Thoracic aorta (tissue), 2 donors: ENCODE results near the gene CARHSP1. TPM values are rescaled to one million over a fixed set of nuclear protein-coding genes. Genes with fewer than 3 reads are reported as not detected.

Experiments used
- ATAC-seq: fragments of 150-250 bp; one replicate; pipeline ENCODE4 v1.8.0; 2017; ENCODE audit warnings: low read depth; ENCODE audit not compliant: insufficient number of reproducible peaks, low FRiP score
- DNase-seq: peaks from one replicate; pipeline ENCODE4 v3.0.0-alpha.2; 2020; ENCODE audit warnings: low spot score
- H3K27ac ChIP-seq, 2 donors: fragments of 200-600 bp; sonication (generic); 1 replicate in 1 of 2; 2 replicates in 1 of 2; pipeline ENCODE4 v1.5.1; 2016; ENCODE audit warnings: mild to moderate bottlenecking in 2 of 2, moderate library complexity in 2 of 2
- H3K27me3 ChIP-seq: fragments of 200-600 bp; sonication (generic); replicated peaks from 2 replicates; pipeline ENCODE4 v1.6.0; 2016; ENCODE audit warnings: mild to moderate bottlenecking; ENCODE audit not compliant: insufficient read depth
- H3K36me3 ChIP-seq: fragments of 200-600 bp; sonication (generic); one replicate; pipeline ENCODE4 v1.5.1; 2016
- H3K4me1 ChIP-seq, 2 donors: fragments of 200-600 bp; sonication (generic); 1 replicate in 1 of 2; 2 replicates in 1 of 2; pipeline versions ENCODE4 v1.5.1 to v1.6.0; 2016; ENCODE audit warnings: low read depth in 2 of 2, mild to moderate bottlenecking in 1 of 2; ENCODE audit not compliant: control insufficient read depth in 1 of 2
- H3K4me3 ChIP-seq: fragments of 200-600 bp; sonication (generic); 2 replicates; pipeline ENCODE4 v1.5.1; 2016; ENCODE audit warnings: mild to moderate bottlenecking
- H3K9me3 ChIP-seq: fragments of 200-600 bp; sonication (generic); 2 replicates; pipeline ENCODE4 v1.5.1; 2016
- total RNA-seq, 2 donors: library from RNA; depleted of rRNA; stranded (reverse); fragments of >200 nt; gene quantifications; one replicate each; pipeline versions ENCODE4 v1.1.0 to v1.2.3, GENCODE V29; 2016
- TF ChIP-seq, protein P1 (sequence below): fragments of 200-600 bp; sonication (generic); IDR thresholded peaks from one replicate; pipeline ENCODE4 v1.5.1; 2019; ENCODE audit warnings: antibody characterized with exemption

The CARHSP1 gene
- total RNA-seq, 2 donors from 2014 or later: 62.7 to 100 TPM

DNA sequence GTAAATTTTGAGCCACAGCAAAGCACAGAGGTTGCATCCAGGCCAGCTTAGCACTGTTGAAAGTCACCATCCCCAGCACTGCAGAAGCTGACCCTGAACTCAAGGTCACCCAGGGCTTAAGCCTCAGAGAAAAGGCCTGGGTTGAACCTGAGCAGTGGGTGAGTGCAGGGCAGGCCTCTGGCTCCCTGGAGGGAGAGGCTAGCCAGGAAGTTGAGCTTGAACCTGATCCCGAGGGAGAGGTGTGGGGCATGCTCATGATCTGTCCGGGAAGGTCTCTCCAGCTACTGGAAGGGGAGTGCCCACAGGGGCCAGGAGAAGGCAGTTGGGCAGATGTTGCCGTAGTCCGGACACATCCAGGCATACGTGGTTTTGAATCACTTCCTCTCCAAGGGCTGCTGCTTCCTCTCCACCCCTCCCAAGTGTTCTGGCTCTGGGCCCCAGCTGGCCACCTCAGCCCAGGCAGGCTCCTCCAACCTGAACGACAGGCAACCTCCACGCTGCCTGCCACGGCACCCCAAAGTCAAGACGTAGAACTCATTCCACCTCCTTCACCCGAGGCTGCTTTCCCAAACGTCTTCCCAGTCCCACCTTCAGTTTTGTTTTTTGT, 18.4 kb downstream of the CARHSP1 start:
- DNase-seq: no peak
- no peaks in the 10 kb centered on the region for H3K27me3 ChIP-seq
- H3K36me3 ChIP-seq: peaks cover 33% of the 10 kb centered on the region
- peak overlapping the region in 1 of 2 donors; percentile 8 for H3K27ac ChIP-seq
- H3K9me3 ChIP-seq: no peaks in the 10 kb centered on the region
- no peak overlapping the region for H3K4me3 ChIP-seq
- H3K4me1 ChIP-seq: peaks cover 0 to 7% of the 10 kb centered on the region in 2 donors
- TF ChIP-seq, protein P1, sequence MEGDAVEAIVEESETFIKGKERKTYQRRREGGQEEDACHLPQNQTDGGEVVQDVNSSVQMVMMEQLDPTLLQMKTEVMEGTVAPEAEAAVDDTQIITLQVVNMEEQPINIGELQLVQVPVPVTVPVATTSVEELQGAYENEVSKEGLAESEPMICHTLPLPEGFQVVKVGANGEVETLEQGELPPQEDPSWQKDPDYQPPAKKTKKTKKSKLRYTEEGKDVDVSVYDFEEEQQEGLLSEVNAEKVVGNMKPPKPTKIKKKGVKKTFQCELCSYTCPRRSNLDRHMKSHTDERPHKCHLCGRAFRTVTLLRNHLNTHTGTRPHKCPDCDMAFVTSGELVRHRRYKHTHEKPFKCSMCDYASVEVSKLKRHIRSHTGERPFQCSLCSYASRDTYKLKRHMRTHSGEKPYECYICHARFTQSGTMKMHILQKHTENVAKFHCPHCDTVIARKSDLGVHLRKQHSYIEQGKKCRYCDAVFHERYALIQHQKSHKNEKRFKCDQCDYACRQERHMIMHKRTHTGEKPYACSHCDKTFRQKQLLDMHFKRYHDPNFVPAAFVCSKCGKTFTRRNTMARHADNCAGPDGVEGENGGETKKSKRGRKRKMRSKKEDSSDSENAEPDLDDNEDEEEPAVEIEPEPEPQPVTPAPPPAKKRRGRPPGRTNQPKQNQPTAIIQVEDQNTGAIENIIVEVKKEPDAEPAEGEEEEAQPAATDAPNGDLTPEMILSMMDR: no peak
- ATAC-seq: peak; percentile 44

DNA sequence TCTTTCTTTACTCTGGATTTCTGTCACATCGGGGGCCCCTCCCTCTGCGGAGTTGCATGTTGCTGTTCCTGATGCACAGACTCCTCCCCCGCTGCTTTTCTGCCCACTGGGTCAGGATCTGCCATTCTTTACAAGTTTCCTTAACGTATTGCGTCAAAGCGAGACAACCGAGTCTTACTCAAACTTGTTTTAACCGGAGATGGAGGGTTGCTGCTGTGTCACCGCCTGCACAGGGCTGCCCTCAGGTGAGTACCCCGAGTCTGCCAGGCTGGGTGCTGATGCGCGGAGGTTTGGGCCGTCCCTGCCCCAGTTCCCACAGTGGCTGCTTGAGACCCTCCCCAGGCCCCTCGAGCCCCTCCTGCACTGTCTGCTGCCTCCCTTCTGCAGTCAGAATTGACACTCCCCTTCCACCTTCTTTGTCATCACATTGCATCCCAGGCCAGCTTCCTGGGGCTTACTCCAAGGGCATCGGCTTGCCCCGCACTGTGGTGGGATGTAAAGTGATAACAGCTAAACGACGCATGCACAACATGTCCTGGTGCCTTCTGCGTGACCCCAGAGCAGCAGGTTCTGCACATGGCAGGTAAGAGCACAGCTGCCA, 19.3 kb downstream of the CARHSP1 start:
- no peaks in the 10 kb centered on the region for H3K9me3 ChIP-seq
- H3K36me3 ChIP-seq: peaks cover 27% of the 10 kb centered on the region
- ATAC-seq (no peak), DNase-seq (no peak)
- peaks cover 0 to 7% of the 10 kb centered on the region in 2 donors for H3K4me1 ChIP-seq
- TF ChIP-seq, protein P1: no peak
- H3K4me3 ChIP-seq: no peak overlapping the region
- H3K27ac ChIP-seq: peak overlapping the region in 1 of 2 donors; percentile 8
- no peaks in the 10 kb centered on the region for H3K27me3 ChIP-seq

DNA sequence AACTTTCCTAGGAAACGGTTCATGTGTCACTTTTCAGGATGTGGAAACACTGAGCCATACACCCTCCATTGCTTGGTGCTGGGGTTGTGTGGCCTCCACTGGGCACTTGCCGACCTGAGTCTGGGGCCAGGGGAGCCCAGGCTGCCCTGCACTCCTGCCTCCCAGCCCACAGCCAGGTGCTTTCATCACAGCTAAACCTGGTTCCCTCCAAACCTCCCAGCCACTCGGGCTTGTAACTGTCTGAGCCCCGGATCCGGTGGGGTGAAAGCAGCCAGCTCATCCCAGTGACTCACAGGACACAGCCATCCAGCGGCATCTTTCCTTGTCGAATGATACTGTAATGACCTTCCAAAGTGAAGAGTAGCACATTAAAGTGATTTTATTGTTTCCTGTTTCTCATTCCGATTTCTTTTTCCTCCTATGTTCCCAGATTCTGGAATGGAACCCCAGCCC, 19.8 kb downstream of the CARHSP1 start:
- H3K27me3 ChIP-seq: no peaks in the 10 kb centered on the region
- DNase-seq (no peak), ATAC-seq (no peak)
- TF ChIP-seq, protein P1: no peak
- H3K9me3 ChIP-seq: no peaks in the 10 kb centered on the region
- H3K4me3 ChIP-seq: no peak overlapping the region
- H3K27ac ChIP-seq: no peak overlapping the region
- H3K4me1 ChIP-seq: peaks cover 0 to 7% of the 10 kb centered on the region in 2 donors
- peaks cover 23% of the 10 kb centered on the region for H3K36me3 ChIP-seq

DNA sequence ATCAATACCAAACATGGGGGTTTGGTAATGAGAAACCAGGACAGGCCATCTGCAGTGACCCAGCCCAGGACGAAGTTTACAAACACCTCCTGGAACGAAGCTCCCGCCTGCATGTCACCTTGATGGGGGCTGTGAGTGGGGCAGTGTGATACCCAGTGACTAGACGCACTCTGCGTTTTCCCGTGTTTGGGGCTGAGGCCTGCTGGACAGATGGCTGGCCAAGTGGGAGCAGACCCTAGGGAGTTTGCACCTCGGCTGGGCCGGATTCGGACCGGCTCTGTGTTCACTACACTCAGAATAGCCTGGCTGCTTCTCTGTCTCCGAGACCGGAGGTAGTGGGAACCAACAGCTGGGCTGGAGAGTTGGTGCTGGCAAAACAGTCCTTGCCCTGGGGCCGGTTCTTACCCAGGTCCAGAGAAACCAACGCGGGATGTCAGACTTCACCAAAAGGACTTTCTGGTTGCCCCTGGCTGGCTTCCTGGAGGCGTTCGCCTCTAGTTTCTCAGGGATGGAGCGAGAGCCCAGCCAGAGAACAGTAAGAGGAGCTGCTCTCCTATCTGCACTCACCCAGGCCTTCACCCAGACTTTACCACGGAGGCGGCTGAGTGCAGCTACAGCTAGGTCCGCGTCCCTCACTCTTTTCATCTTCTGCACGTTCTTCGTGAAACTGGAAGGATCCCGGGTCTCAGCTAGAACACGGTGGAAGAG, 20.4 kb downstream of the CARHSP1 start:
- Histone ChIP-seq H3K4me1 (peaks cover 0 to 7% of the 10 kb centered on the region in 2 donors), H3K27ac (no peak overlapping the region), H3K4me3 (no peak overlapping the region), H3K36me3 (peaks cover 22% of the 10 kb centered on the region), H3K9me3 (no peaks in the 10 kb centered on the region), H3K27me3 (no peaks in the 10 kb centered on the region)
- ATAC-seq (no peak), DNase-seq (no peak)
- TF ChIP-seq, protein P1: no peak

DNA sequence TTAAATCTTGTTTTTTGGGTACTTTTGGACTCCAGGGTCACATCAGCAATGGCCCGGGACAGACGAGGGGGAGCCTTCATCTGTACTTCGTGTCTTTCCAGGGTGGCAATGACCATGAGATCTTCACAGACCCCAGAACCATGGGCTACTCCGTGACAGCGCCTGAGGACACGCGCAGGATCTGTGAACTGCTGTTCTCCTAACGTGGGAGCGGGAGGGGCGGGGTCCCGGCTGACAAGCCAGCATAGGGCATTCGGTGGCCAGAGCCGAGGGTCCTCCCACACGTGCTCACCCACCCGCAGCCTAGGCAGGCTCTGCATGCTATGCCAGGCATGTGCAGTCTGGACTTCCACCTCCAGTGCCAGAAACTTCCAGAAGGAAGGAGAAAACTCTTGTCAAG, 21.2 kb downstream of the CARHSP1 start:
- Histone ChIP-seq H3K36me3 (peaks cover 17% of the 10 kb centered on the region), H3K4me1 (peaks cover 0 to 7% of the 10 kb centered on the region in 2 donors), H3K9me3 (no peaks in the 10 kb centered on the region), H3K27ac (no peak overlapping the region), H3K27me3 (no peaks in the 10 kb centered on the region), H3K4me3 (no peak overlapping the region)
- DNase-seq: no peak
- TF ChIP-seq, protein P1: no peak
- ATAC-seq: no peak
